Activated CD4-positive, alpha-beta T cell treated with anti-CD3 and anti-CD28 coated beads, Interleukin-2, amount 10 ng/mL, durations not matched to agents 24 days and 14 days (primary cell): Measurements from ENCODE around the gene GRIK4. TPM values are rescaled to one million over a fixed set of nuclear protein-coding genes. Genes with fewer than 3 reads are reported as not detected.

Experiments
- DNase-seq: peaks from one replicate; pipeline ENCODE4 v3.0.0; 2022
- H3K27ac Mint-ChIP-seq: one replicate; pipeline ENCODE4 v1.8.0; 2022; ENCODE audit warnings: mild to moderate bottlenecking, mixed read lengths
- H3K27me3 Mint-ChIP-seq: one replicate; pipeline ENCODE4 v1.8.0; 2022; ENCODE audit warnings: mixed read lengths
- H3K36me3 Mint-ChIP-seq: one replicate; pipeline ENCODE4 v1.8.0; 2022; ENCODE audit warnings: low read depth, mild to moderate bottlenecking, mixed read lengths
- H3K4me1 Mint-ChIP-seq: one replicate; pipeline ENCODE4 v1.8.0; 2021; ENCODE audit warnings: mixed read lengths
- H3K4me3 Mint-ChIP-seq: one replicate; pipeline ENCODE4 v1.8.0; 2022; ENCODE audit warnings: mild to moderate bottlenecking, moderate library complexity, mixed read lengths
- H3K9me3 Mint-ChIP-seq: one replicate; pipeline ENCODE4 v1.8.0; 2021; ENCODE audit warnings: mixed read lengths
- intact Hi-C: fragments of 100-400 bp; cut with micrococcal nuclease; formaldehyde crosslinking; loops from one replicate; pipeline ENCODE4 v1.15.1; 2023
- total RNA-seq: library from RNA; stranded (reverse); gene quantifications from 2 replicates; pipeline ENCODE4 v1.2.3, GENCODE V29; 2022

Gene GRIK4
- total RNA-seq, 1 donor from 2014 or later = 0.09 TPM

GRCh38 chr11:120597250-120598215, 86.0 kb downstream of the GRIK4 start:
- Mint-ChIP-seq H3K4me1 (no peaks in the 10 kb centered on the region), H3K36me3 (no peaks in the 10 kb centered on the region), H3K4me3 (no peak overlapping the region), H3K9me3 (no peaks in the 10 kb centered on the region), H3K27ac (no peak overlapping the region), H3K27me3 (peaks cover 12% of the 10 kb centered on the region)
- no peak for DNase-seq
- intact Hi-C loops = no loop called here

- H3K4me3 Mint-ChIP-seq = no peak overlapping the region
- H3K9me3 Mint-ChIP-seq = no peaks in the 10 kb centered on the region
- DNase-seq = no peak
- no peak overlapping the region for H3K27ac Mint-ChIP-seq
- H3K36me3 Mint-ChIP-seq = no peaks in the 10 kb centered on the region
- no peaks in the 10 kb centered on the region for H3K4me1 Mint-ChIP-seq
- intact Hi-C loops = no loop called here
- peaks cover 6% of the 10 kb centered on the region for H3K27me3 Mint-ChIP-seq
Measured at GRCh38 chr11:120598517-120599257, 87.1 kb downstream of the GRIK4 start.

GRCh38 chr11:120599816-120600420, 88.4 kb downstream of the GRIK4 start:
- Mint-ChIP-seq H3K27ac (no peak overlapping the region), H3K36me3 (no peaks in the 10 kb centered on the region), H3K27me3 (peaks cover 3% of the 10 kb centered on the region), H3K4me3 (no peak overlapping the region), H3K9me3 (no peaks in the 10 kb centered on the region), H3K4me1 (no peaks in the 10 kb centered on the region)
- intact Hi-C loops = no loop called here
- no peak for DNase-seq

- no peaks in the 10 kb centered on the region for H3K27me3 Mint-ChIP-seq
- no peaks in the 10 kb centered on the region for H3K9me3 Mint-ChIP-seq
- H3K4me3 Mint-ChIP-seq = no peak overlapping the region
- H3K36me3 Mint-ChIP-seq = no peaks in the 10 kb centered on the region
- intact Hi-C loops = no loop called here
- DNase-seq = no peak
- H3K27ac Mint-ChIP-seq = no peak overlapping the region
- H3K4me1 Mint-ChIP-seq = no peaks in the 10 kb centered on the region
Measured at GRCh38 chr11:120601536-120601935, 90.0 kb downstream of the GRIK4 start.

GRCh38 chr11:120603071-120603470, 91.5 kb downstream of the GRIK4 start:
- no peak overlapping the region for H3K4me3 Mint-ChIP-seq
- intact Hi-C loops = no loop called here
- H3K27ac Mint-ChIP-seq = no peak overlapping the region
- H3K27me3 Mint-ChIP-seq = no peaks in the 10 kb centered on the region
- DNase-seq = no peak
- no peaks in the 10 kb centered on the region for H3K4me1 Mint-ChIP-seq
- no peaks in the 10 kb centered on the region for H3K36me3 Mint-ChIP-seq
- H3K9me3 Mint-ChIP-seq = no peaks in the 10 kb centered on the region

GRCh38 chr11:120605469-120605868, 93.9 kb downstream of the GRIK4 start:
- Mint-ChIP-seq H3K27ac (no peak overlapping the region), H3K4me3 (no peak overlapping the region), H3K27me3 (peaks cover 2% of the 10 kb centered on the region), H3K9me3 (no peaks in the 10 kb centered on the region), H3K36me3 (no peaks in the 10 kb centered on the region), H3K4me1 (no peaks in the 10 kb centered on the region)
- DNase-seq = no peak
- intact Hi-C loops = no loop called here

GRCh38 chr11:120606211-120607010, 94.9 kb downstream of the GRIK4 start:
- no peaks in the 10 kb centered on the region for H3K9me3 Mint-ChIP-seq
- H3K36me3 Mint-ChIP-seq = no peaks in the 10 kb centered on the region
- no peak for DNase-seq
- H3K4me1 Mint-ChIP-seq = no peaks in the 10 kb centered on the region
- H3K27me3 Mint-ChIP-seq = peaks cover 2% of the 10 kb centered on the region
- intact Hi-C loops = no loop called here
- no peak overlapping the region for H3K27ac Mint-ChIP-seq
- H3K4me3 Mint-ChIP-seq = no peak overlapping the region

- Mint-ChIP-seq H3K4me3 (no peak overlapping the region), H3K4me1 (peaks cover 5% of the 10 kb centered on the region), H3K27me3 (peaks cover 2% of the 10 kb centered on the region), H3K36me3 (no peaks in the 10 kb centered on the region), H3K27ac (no peak overlapping the region), H3K9me3 (no peaks in the 10 kb centered on the region)
- DNase-seq = no peak
- intact Hi-C loops = no loop called here
Measured at GRCh38 chr11:120608061-120608460, 96.5 kb downstream of the GRIK4 start.

GRCh38 chr11:120608760-120609211, 97.2 kb downstream of the GRIK4 start:
- no peak for DNase-seq
- no peak overlapping the region for H3K4me3 Mint-ChIP-seq
- H3K27ac Mint-ChIP-seq = no peak overlapping the region
- H3K9me3 Mint-ChIP-seq = no peaks in the 10 kb centered on the region
- peaks cover 12% of the 10 kb centered on the region for H3K4me1 Mint-ChIP-seq
- H3K27me3 Mint-ChIP-seq = peaks cover 2% of the 10 kb centered on the region
- intact Hi-C loops = no loop called here
- H3K36me3 Mint-ChIP-seq = no peaks in the 10 kb centered on the region

GRCh38 chr11:120610111-120610510, 98.6 kb downstream of the GRIK4 start:
- no peaks in the 10 kb centered on the region for H3K36me3 Mint-ChIP-seq
- peaks cover 16% of the 10 kb centered on the region for H3K4me1 Mint-ChIP-seq
- peaks cover 2% of the 10 kb centered on the region for H3K27me3 Mint-ChIP-seq
- H3K9me3 Mint-ChIP-seq = no peaks in the 10 kb centered on the region
- intact Hi-C loops = no loop called here
- no peak overlapping the region for H3K27ac Mint-ChIP-seq
- no peak for DNase-seq
- no peak overlapping the region for H3K4me3 Mint-ChIP-seq

GRCh38 chr11:120611581-120611980, 100.0 kb downstream of the GRIK4 start:
- H3K4me1 Mint-ChIP-seq = peaks cover 16% of the 10 kb centered on the region

GRCh38 chr11:120612513-120613263, 101.1 kb downstream of the GRIK4 start:
- H3K27ac Mint-ChIP-seq = peak overlapping the region; percentile 73

More at GRCh38 chr11:120611581-120611980, 100.0 kb downstream of the GRIK4 start:
- intact Hi-C loops = no loop called here
- Mint-ChIP-seq H3K27me3 (peaks cover 2% of the 10 kb centered on the region), H3K27ac (no peak overlapping the region), H3K9me3 (no peaks in the 10 kb centered on the region), H3K36me3 (no peaks in the 10 kb centered on the region), H3K4me3 (no peak overlapping the region)
- no peak for DNase-seq

More at GRCh38 chr11:120612513-120613263, 101.1 kb downstream of the GRIK4 start:
- Mint-ChIP-seq H3K36me3 (no peaks in the 10 kb centered on the region), H3K9me3 (no peaks in the 10 kb centered on the region), H3K27me3 (peaks cover 2% of the 10 kb centered on the region), H3K4me3 (peak overlapping the region; percentile 1), H3K4me1 (peaks cover 16% of the 10 kb centered on the region)
- peak; percentile 60 for DNase-seq
- intact Hi-C loops = no loop called here
